Adipocyte (in vitro differentiated cells): ENCODE measurements around the gene ZNF48.

Experiments
- DNase-seq: peaks from one replicate; pipeline ENCODE4 v3.0.0-alpha.2; 2015; ENCODE audit warnings: low read depth
- H3K27me3 ChIP-seq: replicated peaks from 2 replicates; pipeline ENCODE4 v1.7.0; 2013; ENCODE audit warnings: mild to moderate bottlenecking, low read length, moderate library complexity; ENCODE audit not compliant: control insufficient read depth, insufficient read depth
- H3K36me3 ChIP-seq: 2 replicates; pipeline ENCODE4 v1.7.0; 2013; ENCODE audit warnings: low read length, mild to moderate bottlenecking, moderate library complexity; ENCODE audit not compliant: control insufficient read depth, insufficient read depth, severe bottlenecking
- H3K4me1 ChIP-seq: 2 replicates; pipeline ENCODE4 v1.7.0; 2013; ENCODE audit warnings: mild to moderate bottlenecking, low read length, moderate library complexity; ENCODE audit not compliant: control insufficient read depth, insufficient read depth
- H3K4me3 ChIP-seq: 2 replicates; pipeline ENCODE4 v1.7.0; 2013; ENCODE audit warnings: mild to moderate bottlenecking, low read length, moderate library complexity
- H3K9ac ChIP-seq: 2 replicates; pipeline ENCODE4 v1.7.0; 2013; ENCODE audit warnings: mild to moderate bottlenecking, low read length, moderate library complexity
- H3K9me3 ChIP-seq: 2 replicates; pipeline ENCODE4 v1.7.0; 2013; ENCODE audit warnings: mild to moderate bottlenecking, low read length, moderate library complexity; ENCODE audit not compliant: control insufficient read depth

The ZNF48 gene

DNA sequence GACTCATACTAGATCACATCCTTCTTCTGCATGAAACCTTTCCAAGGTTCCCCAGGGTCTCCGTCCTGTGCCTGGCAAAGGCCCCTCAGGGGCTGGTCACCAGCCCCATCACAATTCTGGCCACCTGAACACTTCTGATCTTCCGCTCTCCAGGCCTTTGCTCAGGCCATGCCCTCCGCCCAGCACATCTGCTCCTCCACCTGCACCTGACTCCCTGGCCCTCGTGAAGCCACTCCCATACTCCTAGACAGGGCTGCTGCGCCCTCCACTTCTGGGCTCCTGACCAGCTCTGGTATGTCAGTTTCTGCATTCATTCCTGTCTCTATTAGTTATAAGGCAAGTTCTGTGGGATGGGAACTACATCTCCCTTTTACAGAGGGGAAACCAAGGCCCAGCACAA, 22.5 kb upstream of the ZNF48 start:
- H3K36me3 ChIP-seq, result no peaks in the 10 kb centered on the region
- no peaks in the 10 kb centered on the region for H3K9me3 ChIP-seq
- no peak overlapping the region for H3K9ac ChIP-seq
- H3K4me3 ChIP-seq, result no peak overlapping the region
- no peak for DNase-seq
- H3K27me3 ChIP-seq, result no peaks in the 10 kb centered on the region
- H3K4me1 ChIP-seq, result peaks cover 14% of the 10 kb centered on the region

DNA sequence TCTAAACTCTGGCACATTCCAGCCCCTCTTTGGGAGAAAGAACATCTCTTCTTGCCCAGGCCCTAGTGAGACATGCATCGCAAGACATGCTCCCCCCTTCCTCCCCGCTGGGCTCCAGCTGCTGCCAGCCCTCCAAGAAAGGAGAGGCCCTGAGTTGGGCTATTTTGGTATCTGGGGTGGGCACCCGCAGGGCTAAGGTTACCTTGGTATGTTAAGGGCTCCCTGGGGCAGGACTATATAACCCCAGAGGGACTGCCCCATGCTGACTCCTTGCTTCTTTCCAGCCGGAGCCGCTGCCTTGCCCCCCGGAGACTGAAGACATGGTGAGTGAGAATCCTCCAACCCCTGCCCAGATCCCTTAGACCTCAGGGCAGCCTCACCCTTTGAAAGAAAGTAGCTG, 20.7 kb upstream of the ZNF48 start, which contains the start of gene MYL11:
MYL11 (plus strand) TSS at position 265 of the 400 bp plus-strand sequence; CDS start at position 321, 56 bp downstream.
- DNase-seq, result no peak
- Histone ChIP-seq H3K9me3 (no peaks in the 10 kb centered on the region), H3K4me1 (peaks cover 14% of the 10 kb centered on the region), H3K9ac (no peak within 1 kb of the TSS), H3K4me3 (no peak within 1 kb of the TSS), H3K36me3 (no peaks in the 10 kb centered on the region), H3K27me3 (no peaks in the 10 kb centered on the region)

DNA sequence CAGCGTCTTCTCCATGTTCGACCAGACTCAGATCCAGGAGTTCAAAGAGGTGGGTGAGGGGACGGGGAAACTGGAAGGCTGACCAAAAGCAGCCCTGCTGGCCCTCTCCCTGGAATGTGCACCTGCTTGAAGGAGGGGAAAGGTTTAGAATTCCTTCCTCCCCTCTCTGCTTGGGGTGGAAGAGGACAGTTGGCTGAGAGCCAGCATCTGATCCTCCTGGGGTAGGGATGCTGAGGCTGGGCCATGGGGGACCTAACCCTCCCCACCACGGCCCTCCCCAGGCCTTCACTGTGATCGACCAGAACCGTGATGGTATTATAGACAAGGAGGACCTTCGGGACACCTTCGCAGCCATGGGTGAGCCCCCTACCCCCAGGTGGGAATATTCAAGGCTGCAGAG, 19.4 kb upstream of the ZNF48 start:
- Histone ChIP-seq H3K4me3 (no peak overlapping the region), H3K4me1 (peaks cover 14% of the 10 kb centered on the region), H3K27me3 (no peaks in the 10 kb centered on the region), H3K36me3 (no peaks in the 10 kb centered on the region), H3K9ac (no peak overlapping the region), H3K9me3 (no peaks in the 10 kb centered on the region)
- DNase-seq, result no peak

DNA sequence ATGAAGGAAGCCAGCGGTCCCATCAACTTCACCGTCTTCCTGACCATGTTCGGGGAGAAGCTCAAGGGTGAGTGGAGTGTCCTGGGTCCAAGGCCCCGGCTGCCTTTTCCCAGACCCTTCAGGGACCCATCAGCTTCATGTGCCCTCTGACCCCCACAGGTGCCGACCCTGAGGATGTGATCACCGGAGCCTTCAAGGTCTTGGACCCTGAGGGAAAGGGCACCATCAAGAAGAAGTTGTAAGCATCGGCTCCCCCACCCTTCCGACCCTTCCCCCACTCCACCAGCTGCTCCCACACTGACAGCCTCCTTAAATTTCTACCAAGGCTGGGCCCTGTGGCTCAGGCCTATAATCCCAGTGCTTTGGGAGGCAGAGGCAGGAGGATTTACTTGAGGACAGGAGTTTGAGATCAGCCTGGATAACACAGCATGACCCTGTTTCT, 18.7 kb upstream of the ZNF48 start:
- Histone ChIP-seq H3K9ac (no peak overlapping the region), H3K36me3 (no peaks in the 10 kb centered on the region), H3K9me3 (no peaks in the 10 kb centered on the region), H3K4me1 (peaks cover 11% of the 10 kb centered on the region), H3K4me3 (no peak overlapping the region), H3K27me3 (no peaks in the 10 kb centered on the region)
- DNase-seq, result no peak

DNA sequence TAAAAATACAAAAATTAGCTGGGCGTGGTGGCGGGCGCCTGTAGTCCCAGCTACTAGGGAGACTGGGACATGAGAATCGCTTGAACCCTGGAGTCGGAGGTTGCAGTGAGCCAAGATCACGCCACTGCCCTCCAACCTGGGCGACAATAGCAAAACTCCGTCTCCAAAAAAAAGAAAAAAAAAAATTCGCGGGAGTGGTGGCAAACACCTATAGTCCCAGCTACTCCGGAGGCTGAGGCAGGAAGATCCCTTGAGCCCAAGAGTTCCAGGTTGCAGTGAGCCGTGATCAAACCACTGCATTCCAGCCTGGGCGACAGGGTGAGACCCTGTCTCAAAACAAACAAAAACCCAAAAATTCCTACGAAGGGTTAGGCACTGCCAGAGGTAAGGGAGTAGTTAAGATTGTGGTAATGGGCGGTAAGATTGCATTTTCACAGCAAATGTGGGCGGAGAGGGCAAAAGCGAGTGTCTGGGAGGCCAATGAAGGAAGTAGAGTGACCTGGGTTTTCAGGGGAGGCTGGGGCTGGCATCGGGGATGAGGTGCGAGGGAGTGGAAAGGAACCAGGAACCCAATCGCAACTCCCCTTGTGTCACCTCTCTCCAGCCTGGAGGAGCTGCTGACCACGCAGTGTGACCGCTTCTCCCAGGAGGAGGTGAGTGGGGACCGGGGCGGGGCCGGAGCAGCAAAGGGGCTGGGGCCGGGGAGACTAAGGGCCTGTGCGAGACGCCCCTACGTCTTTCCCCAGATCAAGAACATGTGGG, 18.0 kb upstream of the ZNF48 start:
- Histone ChIP-seq H3K4me3 (peak overlapping the region; percentile 81), H3K36me3 (no peaks in the 10 kb centered on the region), H3K9ac (peak overlapping the region; percentile 92), H3K27me3 (no peaks in the 10 kb centered on the region), H3K9me3 (no peaks in the 10 kb centered on the region), H3K4me1 (peaks cover 11% of the 10 kb centered on the region)
- DNase-seq, result no peak

DNA sequence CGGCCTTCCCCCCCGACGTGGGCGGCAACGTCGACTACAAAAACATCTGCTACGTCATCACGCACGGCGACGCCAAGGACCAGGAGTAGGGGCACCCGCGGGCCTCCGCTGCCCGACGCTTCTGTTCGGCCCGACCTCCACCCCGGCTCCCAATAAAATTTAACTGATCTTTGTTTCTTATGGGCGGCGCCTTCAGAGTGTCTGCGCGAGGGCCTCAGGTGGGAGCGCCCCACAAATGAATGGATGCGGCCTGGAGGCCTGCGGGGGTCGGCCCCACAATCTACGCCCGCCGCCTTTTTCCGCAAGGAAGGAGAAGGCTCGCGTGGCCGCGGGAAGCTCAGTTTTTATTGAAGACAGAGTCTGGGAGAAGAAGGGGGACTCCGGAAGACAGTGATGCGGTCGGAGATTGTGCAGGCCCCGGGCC, 17.4 kb upstream of the ZNF48 start:
- no peaks in the 10 kb centered on the region for H3K36me3 ChIP-seq
- peaks cover 11% of the 10 kb centered on the region for H3K4me1 ChIP-seq
- no peaks in the 10 kb centered on the region for H3K27me3 ChIP-seq
- peak overlapping the region; percentile 81 for H3K4me3 ChIP-seq
- no peaks in the 10 kb centered on the region for H3K9me3 ChIP-seq
- peak; percentile 92 for DNase-seq
- peak overlapping the region; percentile 92 for H3K9ac ChIP-seq

DNA sequence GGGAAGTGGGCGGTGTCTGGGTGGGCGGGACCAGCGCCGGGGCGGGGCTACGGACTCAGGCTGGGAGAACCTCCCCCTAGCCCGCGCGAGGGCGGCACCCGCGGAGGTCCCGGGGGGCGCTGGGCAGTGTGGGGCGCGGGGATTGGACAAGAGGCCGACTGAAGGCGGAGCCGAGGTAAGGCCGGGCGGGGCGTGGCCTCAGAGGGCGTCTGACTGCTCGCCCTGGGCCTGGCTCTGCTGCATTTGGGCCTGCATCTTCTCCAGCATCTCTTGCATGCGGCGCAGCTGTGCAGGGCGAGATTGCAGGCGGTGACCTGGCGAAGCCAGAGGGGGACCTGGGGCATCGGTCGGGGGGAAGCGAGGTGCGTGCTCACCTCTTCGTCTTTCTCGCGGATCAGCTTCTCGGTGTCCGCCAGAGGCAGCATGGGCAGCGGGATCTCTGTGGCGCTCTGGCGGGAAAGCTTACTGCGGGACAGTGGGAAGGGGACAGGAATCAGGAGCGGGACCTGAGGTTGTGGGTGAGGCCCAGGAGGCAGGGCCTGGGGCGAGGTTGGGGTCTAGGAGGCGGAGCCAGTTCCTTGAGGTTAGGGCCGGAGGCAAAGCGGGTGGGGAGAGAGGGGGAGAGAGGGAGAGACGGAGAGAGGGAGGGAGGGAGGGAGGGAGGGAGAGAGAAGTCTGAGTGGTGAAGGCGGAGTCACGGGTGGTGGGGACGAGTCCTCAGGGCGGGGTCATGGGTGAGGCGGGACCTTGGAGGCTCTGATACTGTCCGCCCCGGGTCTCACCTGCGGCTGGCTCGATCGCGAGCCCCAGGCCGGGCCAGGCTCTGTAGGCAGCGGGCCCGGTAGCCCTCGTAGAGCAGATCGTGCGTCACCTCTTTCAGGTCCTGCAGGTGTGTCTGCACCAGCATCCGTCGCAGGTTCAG, 16.7 kb upstream of the ZNF48 start:
- peaks cover 14% of the 10 kb centered on the region for H3K4me1 ChIP-seq
- H3K4me3 ChIP-seq, result peak overlapping the region; percentile 89
- H3K9ac ChIP-seq, result peak overlapping the region; percentile 92
- H3K36me3 ChIP-seq, result no peaks in the 10 kb centered on the region
- no peaks in the 10 kb centered on the region for H3K27me3 ChIP-seq
- peak; percentile 100 for DNase-seq
- H3K9me3 ChIP-seq, result no peaks in the 10 kb centered on the region

DNA sequence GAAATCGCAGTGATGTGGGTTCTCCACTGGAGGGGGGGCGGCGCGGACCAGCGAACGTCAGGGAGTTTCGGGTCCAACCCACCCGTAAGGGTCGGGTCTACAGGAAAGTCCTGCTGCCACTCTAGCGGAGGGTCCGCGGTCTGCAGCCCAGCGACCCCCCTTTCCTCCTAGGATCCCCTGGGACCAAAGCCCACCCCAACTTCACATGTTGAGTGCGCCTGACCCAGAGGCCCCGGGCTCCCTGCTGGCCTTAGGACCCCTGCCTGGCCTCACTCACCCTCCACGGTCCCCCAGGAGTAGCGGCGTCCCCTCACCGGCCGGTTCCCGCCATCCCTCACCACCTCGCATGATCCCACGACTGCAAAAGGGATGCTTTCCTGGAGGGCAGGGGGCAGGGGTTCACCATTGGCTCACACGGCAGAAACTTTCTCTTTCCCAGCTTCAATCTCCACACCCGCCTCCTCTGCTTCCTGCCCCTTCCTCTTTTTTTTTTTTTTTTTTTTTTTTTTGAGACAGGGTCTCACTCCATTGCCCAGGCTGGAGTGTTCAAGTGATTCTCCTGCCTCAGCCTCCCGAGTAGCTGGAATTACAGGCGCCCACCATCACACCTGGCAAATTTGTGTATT, 15.9 kb upstream of the ZNF48 start:
- H3K27me3 ChIP-seq, result no peaks in the 10 kb centered on the region

DNA sequence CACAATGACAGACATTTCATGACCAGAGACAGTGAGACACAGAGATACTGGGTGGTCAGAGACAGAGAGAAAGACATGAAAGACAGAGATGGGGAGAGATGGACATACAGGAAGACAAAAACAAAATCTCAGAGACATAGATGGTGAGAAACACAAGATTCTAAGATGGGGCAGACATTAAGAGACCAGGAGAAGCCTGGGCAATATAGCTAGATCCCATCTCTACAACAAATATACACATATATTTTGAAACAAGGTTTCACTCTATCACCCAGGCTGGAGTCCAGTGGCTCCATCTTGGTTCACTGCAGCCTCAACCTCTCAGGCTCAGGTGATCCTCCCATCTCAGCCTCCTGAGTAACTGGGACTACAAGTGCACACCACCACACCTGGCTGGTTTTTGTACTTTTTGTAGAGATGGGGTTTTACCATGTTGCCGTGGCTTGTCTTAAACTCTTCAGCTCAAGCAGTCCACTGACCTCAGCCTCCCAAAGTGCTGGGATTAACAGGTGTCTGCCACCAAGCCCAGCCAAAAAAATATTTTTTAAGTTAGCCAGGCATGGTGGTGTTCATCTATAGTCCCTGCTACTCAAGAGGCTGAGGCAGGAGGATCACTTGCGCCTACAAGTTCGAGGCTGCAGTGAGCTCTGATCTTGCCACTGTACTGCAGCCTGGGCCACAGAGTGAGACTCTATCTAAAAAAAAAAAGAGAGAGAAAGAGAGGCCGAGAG, 15.0 kb upstream of the ZNF48 start:
- Histone ChIP-seq H3K9me3 (no peaks in the 10 kb centered on the region), H3K27me3 (no peaks in the 10 kb centered on the region), H3K36me3 (no peaks in the 10 kb centered on the region), H3K4me1 (peaks cover 18% of the 10 kb centered on the region), H3K4me3 (no peak overlapping the region), H3K9ac (no peak overlapping the region)
- DNase-seq, result no peak

More for the DNA sequence above, 15.9 kb upstream of the ZNF48 start:
- no peak for DNase-seq
- Histone ChIP-seq H3K9ac (peak overlapping the region; percentile 92), H3K9me3 (no peaks in the 10 kb centered on the region), H3K4me3 (peak overlapping the region; percentile 89), H3K4me1 (peaks cover 18% of the 10 kb centered on the region), H3K36me3 (no peaks in the 10 kb centered on the region)

DNA sequence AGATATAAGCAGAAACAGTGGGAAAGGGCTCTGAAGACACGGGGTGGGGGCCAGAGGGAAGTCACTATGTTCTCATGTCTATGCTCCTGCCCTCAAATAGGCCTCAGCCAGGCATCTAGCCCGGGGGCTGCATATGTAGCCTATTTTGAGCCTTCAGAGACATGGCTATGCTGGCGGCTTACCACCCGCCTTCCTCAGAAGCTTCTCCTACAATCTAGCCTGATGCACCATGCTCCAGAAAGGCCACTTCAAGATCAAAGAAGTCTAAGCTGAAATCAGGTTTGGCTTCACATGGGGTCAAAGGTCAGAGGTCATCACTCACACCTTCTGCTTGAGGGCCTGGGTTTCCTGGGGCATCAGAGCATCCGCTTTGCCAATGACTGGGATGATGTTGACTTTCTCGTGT, 14.4 kb upstream of the ZNF48 start:
- DNase-seq, result no peak
- Histone ChIP-seq H3K27me3 (no peaks in the 10 kb centered on the region), H3K4me3 (no peak overlapping the region), H3K9ac (no peak overlapping the region), H3K9me3 (no peaks in the 10 kb centered on the region), H3K4me1 (peaks cover 18% of the 10 kb centered on the region), H3K36me3 (no peaks in the 10 kb centered on the region)
